ENCODE results near the gene IGFBP5.

The IGFBP5 gene

DNA sequence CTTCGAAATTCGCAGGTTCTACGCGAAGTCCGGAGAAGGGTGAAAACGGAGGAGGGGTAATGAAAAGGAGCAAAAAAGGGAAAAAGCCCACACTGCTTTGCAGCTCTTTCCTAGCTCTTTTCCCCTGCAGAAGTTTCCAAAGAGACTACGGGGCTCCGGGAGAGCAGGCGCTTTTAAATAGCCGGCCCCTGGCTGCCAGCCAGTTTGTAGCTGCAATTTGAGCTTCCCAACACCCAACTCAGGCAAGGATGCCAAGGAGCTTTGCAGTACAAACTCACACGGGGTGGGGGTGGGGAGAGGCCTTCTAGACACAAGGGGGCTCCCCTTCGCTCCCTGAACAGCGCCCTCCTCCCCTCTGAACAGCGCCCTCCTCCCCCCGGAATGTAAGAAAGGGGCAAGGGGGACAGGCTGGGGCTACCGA, at the start of gene IGFBP5:
Gene IGFBP5 (minus strand): TSS at position 149 of the 421 bp plus-strand sequence. CDS start 774 bp downstream, outside the sequence.
- peak; percentile 82 for DNase-seq

GRCh38 chr2:216743781-216744180, 48.4 kb upstream of the IGFBP5 start:
- DNase-seq: no peak

DNA sequence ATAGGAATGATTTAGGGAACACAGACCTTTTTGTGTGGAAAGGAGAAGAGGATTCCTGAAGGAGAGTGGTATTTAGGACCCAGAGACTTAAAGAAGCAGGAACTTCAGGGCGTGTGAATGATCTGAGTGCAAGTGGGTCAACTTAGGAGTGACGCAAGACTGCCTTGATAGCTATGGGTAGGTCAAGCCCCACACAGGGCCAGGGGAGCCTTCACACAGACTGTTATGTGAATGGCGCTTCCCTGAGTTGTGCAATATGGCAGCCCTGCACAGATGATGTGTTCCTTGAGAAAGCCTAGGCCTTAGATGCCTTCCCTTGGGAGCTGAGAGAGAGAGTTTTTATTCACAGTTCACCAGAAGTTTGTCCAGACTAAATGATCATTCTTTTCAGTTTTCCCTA, 47.1 kb upstream of the IGFBP5 start:
- no peak for DNase-seq

DNA sequence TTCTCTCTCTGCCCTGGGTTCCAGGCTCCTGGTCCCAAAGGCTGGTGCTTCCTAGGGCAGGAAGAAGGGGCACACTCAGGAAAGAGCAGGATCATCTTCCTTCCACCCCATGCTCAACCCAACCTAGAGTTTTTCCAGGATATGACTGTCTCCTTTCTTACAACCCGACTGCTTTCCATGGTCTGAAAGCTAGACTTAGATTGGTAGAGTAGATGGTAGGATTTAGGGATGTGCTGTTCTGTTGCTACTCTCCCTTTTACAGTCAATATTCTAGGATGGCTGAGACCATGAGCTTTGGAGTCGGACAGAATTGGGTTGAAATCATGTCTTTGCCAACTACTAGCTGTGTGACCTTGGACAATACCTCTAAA, 45.9 kb upstream of the IGFBP5 start:
- no peak for DNase-seq

DNA sequence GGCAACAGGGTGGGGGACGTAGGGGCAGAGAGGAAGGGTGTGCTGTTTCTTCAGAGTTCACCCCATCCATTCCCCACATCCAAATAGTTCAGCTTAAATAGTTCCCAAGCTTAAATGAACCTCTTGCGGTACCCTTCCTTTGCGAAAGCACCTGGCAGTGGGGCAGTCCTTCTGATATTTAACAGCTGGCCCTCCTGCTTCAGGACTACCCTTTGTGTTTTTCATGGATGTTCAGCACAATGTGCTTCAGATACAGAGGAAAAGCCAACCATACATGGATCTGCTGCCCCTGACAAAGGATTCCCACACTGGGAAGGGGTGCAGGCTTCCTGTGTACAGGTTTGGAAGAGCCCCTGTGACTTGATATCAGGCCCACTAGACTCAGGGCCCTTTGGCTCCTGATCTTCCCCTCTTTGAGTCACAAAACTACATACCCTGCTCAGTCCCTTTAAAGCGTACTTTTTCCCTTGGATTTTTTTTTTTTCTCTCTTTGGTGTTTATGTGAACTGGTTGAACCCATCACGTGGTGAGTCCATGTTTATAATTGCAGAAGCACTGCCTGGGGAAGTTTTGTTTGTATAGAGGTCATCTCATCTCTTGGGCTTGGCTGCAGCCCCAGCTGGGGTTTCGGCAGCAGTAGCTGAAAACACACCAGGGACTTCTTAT, 45.3 kb upstream of the IGFBP5 start:
- no peak for DNase-seq

DNA sequence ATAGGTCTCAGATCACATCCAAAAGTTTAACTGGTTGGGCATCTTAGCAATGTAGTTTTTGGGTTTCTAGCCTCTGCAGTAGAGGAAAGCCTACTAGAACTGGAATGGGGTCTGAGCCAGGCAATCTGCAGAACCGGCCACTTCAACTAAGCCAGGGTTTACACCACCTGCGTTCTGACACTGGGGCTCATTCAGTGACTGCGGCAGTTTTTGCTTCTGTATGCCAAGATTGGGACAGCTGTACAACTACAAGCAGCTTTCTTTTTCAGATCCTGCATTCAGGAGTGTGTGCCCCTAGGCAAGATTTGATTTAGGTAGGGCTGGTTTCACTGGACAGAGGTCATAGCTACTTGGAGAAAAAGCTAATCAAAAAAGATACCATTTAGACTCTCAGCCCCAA, 43.7 kb upstream of the IGFBP5 start:
- no peak for DNase-seq

- DNase-seq: no peak
Observed at GRCh38 chr2:216737676-216738075, 42.3 kb upstream of the IGFBP5 start.

DNA sequence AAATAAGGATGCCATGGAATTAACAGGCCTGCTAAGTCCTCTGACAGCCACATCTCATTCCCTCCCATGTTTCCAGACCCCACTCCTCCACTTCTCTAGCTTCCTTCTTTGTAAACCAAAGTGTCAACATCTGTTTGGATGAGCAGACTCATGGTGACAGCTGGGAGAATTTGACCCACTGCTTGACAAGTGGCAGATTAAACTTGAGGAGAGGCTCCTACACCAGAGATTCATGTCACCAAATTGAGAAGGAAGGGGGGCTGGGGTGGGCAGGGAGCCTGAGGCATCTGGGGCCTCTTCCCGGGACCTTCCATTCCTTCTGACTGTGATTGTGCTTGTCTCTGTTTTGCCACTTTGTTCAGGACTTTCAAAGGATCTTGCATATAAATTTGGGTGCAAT, 41.0 kb upstream of the IGFBP5 start:
- DNase-seq: no peak

- peak; percentile 7 for DNase-seq
Observed at GRCh38 chr2:216735668-216736067, 40.3 kb upstream of the IGFBP5 start.

- DNase-seq: peak; percentile 44
Observed at GRCh38 chr2:216735086-216735485, 39.7 kb upstream of the IGFBP5 start.

DNA sequence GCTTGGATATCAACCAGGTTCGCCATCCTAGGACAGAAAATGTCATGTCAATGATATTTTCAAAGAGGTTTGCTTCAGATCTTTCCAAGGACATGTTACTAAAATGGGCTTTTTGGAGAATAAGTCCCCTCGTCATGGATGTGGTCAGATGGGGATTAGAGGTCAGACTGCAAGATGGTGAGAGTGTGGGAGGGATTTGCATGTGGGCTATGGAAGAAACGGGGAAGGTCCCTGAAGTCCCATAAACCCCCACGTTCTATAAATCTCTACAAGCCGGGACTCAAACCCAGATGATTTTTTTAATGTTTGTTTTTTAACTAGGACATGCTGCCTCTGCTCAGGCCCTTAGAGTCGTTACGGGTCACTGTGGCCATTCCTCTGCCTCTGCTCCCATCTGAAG, 37.7 kb upstream of the IGFBP5 start:
- no peak for DNase-seq

DNA sequence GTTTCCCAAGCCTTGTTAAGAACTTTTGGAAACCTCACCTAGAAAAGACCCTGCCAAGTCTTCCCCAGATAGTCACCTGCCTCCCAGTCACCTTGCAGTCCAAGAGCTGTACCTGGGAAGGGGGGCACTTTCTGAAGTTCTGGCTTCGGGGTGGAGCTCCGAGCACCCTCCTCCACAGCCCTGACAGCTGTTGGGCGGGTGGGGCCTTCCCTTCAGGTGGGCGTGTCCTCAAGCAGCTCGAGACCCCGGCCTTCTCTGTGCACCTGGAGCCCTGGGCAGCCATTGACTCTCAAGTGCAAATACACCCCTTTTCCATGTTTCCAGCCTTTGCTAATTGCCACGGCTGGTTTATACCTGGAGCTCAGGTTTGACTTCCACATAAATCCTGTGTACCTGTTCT, 37.0 kb upstream of the IGFBP5 start:
- DNase-seq: no peak

DNA sequence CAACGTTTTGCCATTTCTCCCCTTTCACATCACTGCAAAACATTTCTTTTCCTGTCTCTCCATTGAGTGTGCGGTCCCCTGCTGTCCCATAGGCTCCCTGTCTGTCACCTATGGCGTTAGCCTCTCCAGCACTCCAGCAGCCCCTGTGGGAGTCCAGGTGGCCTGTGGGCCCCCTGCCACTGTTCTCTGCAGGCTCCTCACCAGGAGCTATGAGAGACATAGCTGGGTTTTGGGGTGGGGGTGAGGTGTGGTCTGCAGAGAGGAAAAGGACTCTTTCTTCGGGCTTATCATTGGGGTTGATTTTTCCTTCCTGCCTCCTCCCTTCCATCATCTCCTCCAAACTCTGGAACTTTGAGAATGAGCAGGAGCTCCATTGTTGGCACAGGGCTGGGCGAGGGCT, 36.1 kb upstream of the IGFBP5 start:
- DNase-seq: no peak

- no peak for DNase-seq
Observed at GRCh38 chr2:216730871-216731270, 35.5 kb upstream of the IGFBP5 start.

DNA sequence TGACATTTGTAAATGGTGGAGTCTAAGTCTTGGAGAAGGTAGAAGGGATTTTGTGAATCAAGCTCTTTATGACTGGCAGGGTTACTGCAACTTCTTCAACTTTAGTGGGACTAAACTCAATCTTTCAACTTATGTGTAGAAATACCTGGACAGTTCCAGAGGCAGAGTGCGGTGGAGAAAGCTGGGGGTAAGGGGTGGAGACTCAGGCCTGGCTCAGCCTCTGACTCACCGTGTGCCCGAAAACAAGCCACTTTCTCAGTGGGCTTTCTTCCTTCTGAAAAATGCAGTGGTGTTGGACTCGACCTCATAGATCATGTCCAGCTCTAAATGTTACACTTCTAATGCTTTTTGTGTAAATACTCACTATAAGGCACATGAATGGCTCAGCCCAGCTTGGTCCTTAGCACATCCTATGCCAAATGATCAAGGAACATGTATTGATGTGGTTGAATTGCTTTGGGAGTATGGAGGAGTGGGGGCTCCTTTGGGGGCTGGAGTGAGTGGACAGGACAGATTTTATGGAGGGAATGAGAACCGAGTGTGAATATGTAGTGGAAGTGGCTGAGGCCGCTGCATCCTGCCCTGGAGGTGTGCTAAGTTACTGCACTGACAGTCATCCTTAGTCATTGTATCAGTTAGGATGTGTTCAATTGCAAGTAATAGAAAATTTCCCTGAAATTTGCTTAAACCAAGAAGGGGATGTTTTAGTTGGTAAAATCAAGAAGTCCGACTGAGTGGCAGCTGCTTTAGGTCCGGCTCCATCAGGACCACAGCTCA, 32.2 kb upstream of the IGFBP5 start:
- DNase-seq: no peak

- no peak for DNase-seq
Observed at GRCh38 chr2:216724190-216724589, 28.8 kb upstream of the IGFBP5 start.

GRCh38 chr2:216721141-216721540, 25.8 kb upstream of the IGFBP5 start:
- DNase-seq: no peak

DNA sequence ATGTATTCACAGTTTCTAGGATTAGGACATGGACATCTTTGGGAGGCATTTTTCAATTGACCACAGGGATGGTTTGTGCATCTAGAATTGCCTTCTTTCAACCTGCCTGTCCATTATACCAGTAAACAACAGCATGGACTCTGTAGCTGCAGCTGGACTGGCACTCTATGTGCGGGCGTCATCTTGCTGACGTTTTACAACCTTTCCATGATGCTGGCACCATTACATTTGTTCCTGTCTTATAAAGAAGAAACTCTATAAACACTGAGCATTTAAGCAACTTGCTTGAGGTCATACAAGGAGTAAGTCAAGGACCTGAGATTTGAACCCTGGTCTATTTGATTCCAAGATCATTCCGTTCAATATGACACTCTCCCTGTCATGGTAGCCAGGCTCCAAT, 25.4 kb upstream of the IGFBP5 start:
- no peak for DNase-seq

GRCh38 chr2:216717907-216718615, 22.7 kb upstream of the IGFBP5 start:
- DNase-seq: no peak

DNA sequence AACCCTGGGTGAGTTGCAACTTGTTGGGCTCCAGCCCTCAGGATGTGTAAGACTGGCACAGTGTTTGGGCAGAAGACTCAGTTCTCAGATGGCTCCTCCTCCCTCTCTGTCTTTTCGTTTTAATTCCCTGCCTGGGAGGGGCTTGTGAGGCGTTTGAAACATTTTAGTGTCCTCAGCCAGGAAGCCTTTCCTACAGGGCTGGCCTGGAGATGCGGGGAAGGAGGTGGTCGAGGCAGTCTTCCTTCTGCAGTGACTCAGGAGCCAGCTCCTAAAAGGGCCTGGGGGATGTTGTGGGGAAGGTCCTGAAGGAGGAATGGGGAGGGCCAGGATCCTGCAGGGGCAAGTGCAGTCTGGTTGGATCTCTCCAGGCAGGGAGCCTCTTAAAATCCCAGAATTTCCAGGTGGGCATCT, 22.1 kb upstream of the IGFBP5 start:
- DNase-seq: no peak

GRCh38 chr2:216716109-216716508, 20.8 kb upstream of the IGFBP5 start:
- DNase-seq: no peak

- DNase-seq: no peak
Observed at GRCh38 chr2:216715402-216715974, 20.1 kb upstream of the IGFBP5 start.

- no peak for DNase-seq
Observed at GRCh38 chr2:216714376-216714775, 19.0 kb upstream of the IGFBP5 start.
